Measurements from ENCODE around the gene BICC1. TPM values are rescaled to one million over a fixed set of nuclear protein-coding genes. Genes with fewer than 3 reads are reported as not detected.

BICC1 gene
- polyA plus RNA-seq, 1 donor: 6.2 TPM

GRCh38 chr10:58775960-58776567 lies 263.4 kb downstream of the BICC1 start:
- no peaks in the 10 kb centered on the region for H3K9me3 ChIP-seq (ENCODE audit: control insufficient read depth, low read depth, low read length)
- H3K4me1 ChIP-seq (ENCODE audit: control insufficient read depth, insufficient read depth, low read length): no peaks in the 10 kb centered on the region
- no peaks in the 10 kb centered on the region for H3K27me3 ChIP-seq (ENCODE audit: control insufficient read depth, insufficient read depth, low read length)
- WGBS (ENCODE audit: insufficient coverage, low lambda C conversion rate): no CpG with 5 or more reads among the region's 4 CpGs
- no peak overlapping the region for H3K27ac ChIP-seq (ENCODE audit: low read length)
- DNase-seq: no peak
- H3K36me3 ChIP-seq (ENCODE audit: control insufficient read depth, insufficient read depth, low read length): no peaks in the 10 kb centered on the region
- H3K4me3 ChIP-seq (ENCODE audit: low read length): no peak overlapping the region

- 94% methylated on average over 2 of the region's 5 CpGs for WGBS (ENCODE audit: insufficient coverage, low lambda C conversion rate)
- no peaks in the 10 kb centered on the region for H3K9me3 ChIP-seq (ENCODE audit: control insufficient read depth, low read depth, low read length)
- H3K4me1 ChIP-seq (ENCODE audit: control insufficient read depth, insufficient read depth, low read length): no peaks in the 10 kb centered on the region
- no peak overlapping the region for H3K27ac ChIP-seq (ENCODE audit: low read length)
- no peaks in the 10 kb centered on the region for H3K36me3 ChIP-seq (ENCODE audit: control insufficient read depth, insufficient read depth, low read length)
- no peak overlapping the region for H3K4me3 ChIP-seq (ENCODE audit: low read length)
- DNase-seq: no peak
- H3K27me3 ChIP-seq (ENCODE audit: control insufficient read depth, insufficient read depth, low read length): no peaks in the 10 kb centered on the region
Measured at GRCh38 chr10:58776568-58777318, 264.1 kb downstream of the BICC1 start.

GRCh38 chr10:58778966-58779365 lies 266.3 kb downstream of the BICC1 start:
- Histone ChIP-seq H3K4me1 (ENCODE audit: control insufficient read depth, insufficient read depth, low read length) (peaks cover 10% of the 10 kb centered on the region), H3K9me3 (ENCODE audit: control insufficient read depth, low read depth, low read length) (no peaks in the 10 kb centered on the region), H3K36me3 (ENCODE audit: control insufficient read depth, insufficient read depth, low read length) (no peaks in the 10 kb centered on the region), H3K27me3 (ENCODE audit: control insufficient read depth, insufficient read depth, low read length) (no peaks in the 10 kb centered on the region), H3K4me3 (ENCODE audit: low read length) (no peak overlapping the region), H3K27ac (ENCODE audit: low read length) (no peak overlapping the region)
- no CpG with 5 or more reads among the region's 2 CpGs for WGBS (ENCODE audit: insufficient coverage, low lambda C conversion rate)
- DNase-seq: no peak

GRCh38 chr10:58779594-58779993 lies 266.9 kb downstream of the BICC1 start:
- Histone ChIP-seq H3K27ac (ENCODE audit: low read length) (no peak overlapping the region), H3K4me3 (ENCODE audit: low read length) (no peak overlapping the region), H3K9me3 (ENCODE audit: control insufficient read depth, low read depth, low read length) (no peaks in the 10 kb centered on the region), H3K36me3 (ENCODE audit: control insufficient read depth, insufficient read depth, low read length) (no peaks in the 10 kb centered on the region), H3K4me1 (ENCODE audit: control insufficient read depth, insufficient read depth, low read length) (peaks cover 12% of the 10 kb centered on the region), H3K27me3 (ENCODE audit: control insufficient read depth, insufficient read depth, low read length) (no peaks in the 10 kb centered on the region)
- no peak for DNase-seq
- 97% methylated on average over 4 of the region's 5 CpGs for WGBS (ENCODE audit: insufficient coverage, low lambda C conversion rate)

GRCh38 chr10:58780476-58780875 lies 267.8 kb downstream of the BICC1 start:
- Histone ChIP-seq H3K36me3 (ENCODE audit: control insufficient read depth, insufficient read depth, low read length) (no peaks in the 10 kb centered on the region), H3K4me3 (ENCODE audit: low read length) (no peak overlapping the region), H3K27me3 (ENCODE audit: control insufficient read depth, insufficient read depth, low read length) (no peaks in the 10 kb centered on the region), H3K9me3 (ENCODE audit: control insufficient read depth, low read depth, low read length) (no peaks in the 10 kb centered on the region), H3K4me1 (ENCODE audit: control insufficient read depth, insufficient read depth, low read length) (peaks cover 12% of the 10 kb centered on the region), H3K27ac (ENCODE audit: low read length) (no peak overlapping the region)
- no peak for DNase-seq

- H3K27me3 ChIP-seq (ENCODE audit: control insufficient read depth, insufficient read depth, low read length): no peaks in the 10 kb centered on the region
- H3K36me3 ChIP-seq (ENCODE audit: control insufficient read depth, insufficient read depth, low read length): no peaks in the 10 kb centered on the region
- DNase-seq: peak in 1 of 2 donors; percentile 33
- H3K4me1 ChIP-seq (ENCODE audit: control insufficient read depth, insufficient read depth, low read length): peaks cover 12% of the 10 kb centered on the region
- H3K4me3 ChIP-seq (ENCODE audit: low read length): no peak overlapping the region
- 0% methylated on average over 1 of the region's 5 CpGs for WGBS (ENCODE audit: insufficient coverage, low lambda C conversion rate)
- H3K9me3 ChIP-seq (ENCODE audit: control insufficient read depth, low read depth, low read length): no peaks in the 10 kb centered on the region
- H3K27ac ChIP-seq (ENCODE audit: low read length): no peak overlapping the region
Measured at GRCh38 chr10:58781873-58782488, 269.3 kb downstream of the BICC1 start.

GRCh38 chr10:58782876-58783851 lies 270.5 kb downstream of the BICC1 start:
- no peaks in the 10 kb centered on the region for H3K36me3 ChIP-seq (ENCODE audit: control insufficient read depth, insufficient read depth, low read length)
- no peaks in the 10 kb centered on the region for H3K9me3 ChIP-seq (ENCODE audit: control insufficient read depth, low read depth, low read length)
- H3K27me3 ChIP-seq (ENCODE audit: control insufficient read depth, insufficient read depth, low read length): no peaks in the 10 kb centered on the region
- H3K27ac ChIP-seq (ENCODE audit: low read length): no peak overlapping the region
- peaks cover 12% of the 10 kb centered on the region for H3K4me1 ChIP-seq (ENCODE audit: control insufficient read depth, insufficient read depth, low read length)
- no peak overlapping the region for H3K4me3 ChIP-seq (ENCODE audit: low read length)
- DNase-seq: peak in 1 of 2 donors; percentile 55
- WGBS (ENCODE audit: insufficient coverage, low lambda C conversion rate): 33% methylated on average over 1 of the region's 4 CpGs

- H3K27ac ChIP-seq (ENCODE audit: low read length): no peak overlapping the region
- H3K4me1 ChIP-seq (ENCODE audit: control insufficient read depth, insufficient read depth, low read length): peaks cover 12% of the 10 kb centered on the region
- WGBS (ENCODE audit: insufficient coverage, low lambda C conversion rate): 67% methylated on average over 3 of the region's 4 CpGs
- no peaks in the 10 kb centered on the region for H3K36me3 ChIP-seq (ENCODE audit: control insufficient read depth, insufficient read depth, low read length)
- H3K27me3 ChIP-seq (ENCODE audit: control insufficient read depth, insufficient read depth, low read length): no peaks in the 10 kb centered on the region
- no peak overlapping the region for H3K4me3 ChIP-seq (ENCODE audit: low read length)
- H3K9me3 ChIP-seq (ENCODE audit: control insufficient read depth, low read depth, low read length): no peaks in the 10 kb centered on the region
- no peak for DNase-seq
Measured at GRCh38 chr10:58784361-58784760, 271.7 kb downstream of the BICC1 start.

- H3K27ac ChIP-seq (ENCODE audit: low read length): no peak overlapping the region
- no peaks in the 10 kb centered on the region for H3K27me3 ChIP-seq (ENCODE audit: control insufficient read depth, insufficient read depth, low read length)
- no peak overlapping the region for H3K4me3 ChIP-seq (ENCODE audit: low read length)
- no peak for DNase-seq
- no peaks in the 10 kb centered on the region for H3K9me3 ChIP-seq (ENCODE audit: control insufficient read depth, low read depth, low read length)
- peaks cover 12% of the 10 kb centered on the region for H3K4me1 ChIP-seq (ENCODE audit: control insufficient read depth, insufficient read depth, low read length)
- WGBS (ENCODE audit: insufficient coverage, low lambda C conversion rate): no CpG with 5 or more reads among the region's 3 CpGs
- no peaks in the 10 kb centered on the region for H3K36me3 ChIP-seq (ENCODE audit: control insufficient read depth, insufficient read depth, low read length)
Measured at GRCh38 chr10:58785354-58785753, 272.7 kb downstream of the BICC1 start.

GRCh38 chr10:58791137-58791536 lies 278.5 kb downstream of the BICC1 start:
- 100% methylated on average over 1 of the region's 6 CpGs for WGBS (ENCODE audit: insufficient coverage, low lambda C conversion rate)
- no peaks in the 10 kb centered on the region for H3K9me3 ChIP-seq (ENCODE audit: control insufficient read depth, low read depth, low read length)
- H3K27ac ChIP-seq (ENCODE audit: low read length): no peak overlapping the region
- H3K4me1 ChIP-seq (ENCODE audit: control insufficient read depth, insufficient read depth, low read length): no peaks in the 10 kb centered on the region
- no peak overlapping the region for H3K4me3 ChIP-seq (ENCODE audit: low read length)
- no peaks in the 10 kb centered on the region for H3K36me3 ChIP-seq (ENCODE audit: control insufficient read depth, insufficient read depth, low read length)
- no peak for DNase-seq
- H3K27me3 ChIP-seq (ENCODE audit: control insufficient read depth, insufficient read depth, low read length): no peaks in the 10 kb centered on the region
